ENCODE data around the gene EPM2AIP1.

DNA sequence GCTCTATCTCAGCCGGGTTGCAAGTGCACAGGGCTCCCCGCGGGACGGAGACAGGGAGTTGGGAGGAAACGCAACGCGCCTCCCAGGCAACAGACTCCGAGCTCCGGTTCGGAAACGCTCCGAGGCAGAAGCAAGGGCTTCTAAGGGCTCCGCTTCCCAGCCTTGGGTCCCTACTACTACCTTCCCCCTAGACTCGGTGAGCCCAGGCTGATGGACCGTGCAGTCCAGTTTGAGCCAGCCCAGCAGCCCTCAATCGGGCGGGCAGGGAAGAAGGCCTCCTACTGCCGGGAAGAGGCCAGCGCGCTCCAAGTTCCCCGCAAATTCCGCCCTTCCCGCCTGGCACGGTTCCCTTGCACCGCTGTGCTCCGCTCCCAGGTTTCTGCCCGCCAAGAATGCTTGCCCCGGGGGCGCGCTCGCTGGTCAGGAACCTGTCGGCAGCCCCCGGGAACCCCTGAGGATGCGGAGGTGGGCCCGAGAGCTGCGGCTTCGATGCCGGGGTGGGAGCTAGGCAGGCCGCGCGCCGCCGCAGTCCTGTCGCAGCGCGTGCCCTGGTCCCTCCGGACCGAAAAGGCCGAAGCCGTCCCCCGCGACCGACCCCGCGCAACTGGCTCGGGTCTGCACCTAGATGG lies 48.8 kb downstream of the EPM2AIP1 start:
- TF ChIP-seq, protein P1, sequence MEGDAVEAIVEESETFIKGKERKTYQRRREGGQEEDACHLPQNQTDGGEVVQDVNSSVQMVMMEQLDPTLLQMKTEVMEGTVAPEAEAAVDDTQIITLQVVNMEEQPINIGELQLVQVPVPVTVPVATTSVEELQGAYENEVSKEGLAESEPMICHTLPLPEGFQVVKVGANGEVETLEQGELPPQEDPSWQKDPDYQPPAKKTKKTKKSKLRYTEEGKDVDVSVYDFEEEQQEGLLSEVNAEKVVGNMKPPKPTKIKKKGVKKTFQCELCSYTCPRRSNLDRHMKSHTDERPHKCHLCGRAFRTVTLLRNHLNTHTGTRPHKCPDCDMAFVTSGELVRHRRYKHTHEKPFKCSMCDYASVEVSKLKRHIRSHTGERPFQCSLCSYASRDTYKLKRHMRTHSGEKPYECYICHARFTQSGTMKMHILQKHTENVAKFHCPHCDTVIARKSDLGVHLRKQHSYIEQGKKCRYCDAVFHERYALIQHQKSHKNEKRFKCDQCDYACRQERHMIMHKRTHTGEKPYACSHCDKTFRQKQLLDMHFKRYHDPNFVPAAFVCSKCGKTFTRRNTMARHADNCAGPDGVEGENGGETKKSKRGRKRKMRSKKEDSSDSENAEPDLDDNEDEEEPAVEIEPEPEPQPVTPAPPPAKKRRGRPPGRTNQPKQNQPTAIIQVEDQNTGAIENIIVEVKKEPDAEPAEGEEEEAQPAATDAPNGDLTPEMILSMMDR (IDR thresholded peaks at IDR 0.05): peak in 1 of 5 experiments; percentile 18
- TF ChIP-seq EP300 (IDR thresholded peaks at IDR 0.05): peak in 1 of 2 donors; percentile 40
- TF ChIP-seq POLR2A (IDR thresholded peaks at IDR 0.05): no peak
